ENCODE results near the gene TXLNA. TPM values are rescaled to one million over a fixed set of nuclear protein-coding genes. Genes with fewer than 3 reads are reported as not detected.
A peak's percentile ranks its signal among the peaks of the same experiment; 100 is the strongest.

Gene TXLNA
- total RNA-seq, 4 donors from 2014 or later: 27.1 to 46.2 (median 31.0) TPM

- DNase-seq: no peak
- H3K27ac ChIP-seq: no peak overlapping the region
- H3K27me3 ChIP-seq: no peaks in the 10 kb centered on the region
- H3K36me3 ChIP-seq: peaks cover 0 to 75% (median 0%) of the 10 kb centered on the region in 3 donors
- H3K9me3 ChIP-seq: no peaks in the 10 kb centered on the region
- TF ChIP-seq CTCF (IDR thresholded peaks at IDR 0.05) (no peak), POLR2A (IDR thresholded peaks at IDR 0.05) (no peak)
- no peak overlapping the region for H3K4me3 ChIP-seq
- no peaks in the 10 kb centered on the region for H3K4me1 ChIP-seq
These were observed 8.5 kb upstream of the TXLNA start for GRCh38 chr1:32170991-32171390.

GRCh38 chr1:32172621-32173245 is 6.7 kb upstream of the TXLNA start:
- no peaks in the 10 kb centered on the region for H3K27me3 ChIP-seq
- no peak overlapping the region for H3K27ac ChIP-seq
- DNase-seq: no peak
- H3K4me3 ChIP-seq: no peak overlapping the region
- TF ChIP-seq POLR2A (IDR thresholded peaks at IDR 0.05) (no peak), CTCF (IDR thresholded peaks at IDR 0.05) (no peak)
- H3K36me3 ChIP-seq: peaks cover 0 to 57% (median 0%) of the 10 kb centered on the region in 3 donors
- no peaks in the 10 kb centered on the region for H3K9me3 ChIP-seq
- no peaks in the 10 kb centered on the region for H3K4me1 ChIP-seq

- Histone ChIP-seq H3K4me3 (peak overlapping the region in 3 of 4 donors; percentile 55 to 78 (median 69)), H3K36me3 (peaks cover 0 to 9% (median 0%) of the 10 kb centered on the region in 3 donors), H3K9me3 (no peaks in the 10 kb centered on the region), H3K27ac (peak overlapping the region; percentile 87 to 97 (median 94)), H3K27me3 (no peaks in the 10 kb centered on the region), H3K4me1 (peaks cover 6 to 32% (median 12%) of the 10 kb centered on the region in 4 donors)
- no peak for TF ChIP-seq POLR2A (IDR thresholded peaks at IDR 0.05)
- no peak for TF ChIP-seq CTCF (IDR thresholded peaks at IDR 0.05)
- DNase-seq: no peak
These were observed 889 bp upstream of the TXLNA start for GRCh38 chr1:32178380-32179192.

GRCh38 chr1:32179193-32179442 is 357 bp upstream of the TXLNA start:
- TF ChIP-seq POLR2A (IDR thresholded peaks at IDR 0.05) (no peak), CTCF (IDR thresholded peaks at IDR 0.05) (no peak)
- DNase-seq: no peak
- H3K9me3 ChIP-seq: no peaks in the 10 kb centered on the region
- no peaks in the 10 kb centered on the region for H3K27me3 ChIP-seq
- H3K27ac ChIP-seq: peak overlapping the region; percentile 87 to 97 (median 94)
- H3K36me3 ChIP-seq: peaks cover 0 to 13% (median 0%) of the 10 kb centered on the region in 3 donors
- peaks cover 6 to 37% (median 12%) of the 10 kb centered on the region in 4 donors for H3K4me1 ChIP-seq
- peak overlapping the region; percentile 55 to 78 (median 68) for H3K4me3 ChIP-seq

GRCh38 chr1:32180186-32181060 is 948 bp downstream of the TXLNA start:
- H3K27ac ChIP-seq: peak overlapping the region; percentile 87 to 97 (median 94)
- no peaks in the 10 kb centered on the region for H3K9me3 ChIP-seq
- TF ChIP-seq CTCF (IDR thresholded peaks at IDR 0.05) (no peak), POLR2A (IDR thresholded peaks at IDR 0.05) (no peak)
- peaks cover 0 to 19% (median 0%) of the 10 kb centered on the region in 3 donors for H3K36me3 ChIP-seq
- peak overlapping the region; percentile 55 to 78 (median 68) for H3K4me3 ChIP-seq
- peak; percentile 41 to 71 (median 63) for DNase-seq
- H3K4me1 ChIP-seq: peaks cover 6 to 41% (median 12%) of the 10 kb centered on the region in 4 donors
- H3K27me3 ChIP-seq: no peaks in the 10 kb centered on the region
